Stimulated activated CD4-positive, alpha-beta T cell treated with anti-CD3 and anti-CD28 coated beads, Interleukin-4, amount 100 ng/mL, for 1 hour (primary cell): ENCODE results near the gene BEST2.
"Not testable (repeated sequence)": the region's sequence is repeated elsewhere in the genome, so short reads cannot be mapped to it uniquely, and the experiment has no call there.

Source experiments
- DNase-seq: peaks from one replicate; pipeline ENCODE4 v3.0.0-alpha.2; 2020

BEST2 gene

DNA sequence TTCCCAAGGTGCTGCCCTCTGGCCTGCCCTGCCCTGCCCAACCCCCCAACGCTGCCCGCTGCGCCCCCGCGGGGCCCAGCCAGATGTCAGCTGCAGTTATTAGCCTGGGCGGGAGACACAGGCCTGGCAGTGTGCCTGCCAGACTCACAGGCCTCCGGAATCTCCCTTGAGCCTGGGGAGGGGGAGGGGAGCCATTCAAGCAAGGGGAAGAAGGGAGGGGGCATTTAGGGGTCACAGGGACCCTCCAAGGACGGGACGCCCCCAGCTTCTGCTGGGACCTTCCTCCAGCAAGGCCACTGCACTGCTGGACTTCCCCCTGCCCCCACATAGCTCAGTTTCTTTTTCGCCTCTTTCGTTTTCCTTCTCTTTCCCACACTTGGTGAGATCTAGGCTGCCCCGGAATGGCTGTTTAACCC, 37.1 kb downstream of the BEST2 start:
- DNase-seq = peak; percentile 52

- no peak for DNase-seq
Measured at GRCh38 chr19:12789098-12789903, 37.7 kb downstream of the BEST2 start.

- DNase-seq = peak; percentile 84
Measured at GRCh38 chr19:12789904-12790619, 38.5 kb downstream of the BEST2 start.

GRCh38 chr19:12790628-12791344, 39.2 kb downstream of the BEST2 start:
- no peak for DNase-seq

DNA sequence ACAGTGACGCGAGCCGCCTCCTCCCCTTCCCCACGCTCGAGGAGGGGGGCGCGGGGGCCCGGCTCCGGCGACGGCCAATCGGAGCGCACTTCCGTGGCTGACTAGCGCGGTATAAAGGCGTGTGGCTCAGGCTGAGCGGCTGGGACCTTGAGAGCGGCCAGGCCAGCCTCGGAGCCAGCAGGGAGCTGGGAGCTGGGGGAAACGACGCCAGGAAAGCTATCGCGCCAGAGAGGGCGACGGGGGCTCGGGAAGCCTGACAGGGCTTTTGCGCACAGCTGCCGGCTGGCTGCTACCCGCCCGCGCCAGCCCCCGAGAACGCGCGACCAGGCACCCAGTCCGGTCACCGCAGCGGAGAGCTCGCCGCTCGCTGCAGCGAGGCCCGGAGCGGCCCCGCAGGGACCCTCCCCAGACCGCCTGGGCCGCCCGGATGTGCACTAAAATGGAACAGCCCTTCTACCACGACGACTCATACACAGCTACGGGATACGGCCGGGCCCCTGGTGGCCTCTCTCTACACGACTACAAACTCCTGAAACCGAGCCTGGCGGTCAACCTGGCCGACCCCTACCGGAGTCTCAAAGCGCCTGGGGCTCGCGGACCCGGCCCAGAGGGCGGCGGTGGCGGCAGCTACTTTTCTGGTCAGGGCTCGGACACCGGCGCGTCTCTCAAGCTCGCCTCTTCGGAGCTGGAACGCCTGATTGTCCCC, 39.9 kb downstream of the BEST2 start, which contains the start of gene JUNB:
TSS of gene JUNB (plus strand) at position 142 of the 706 bp plus-strand sequence. CDS start at position 428, 286 bp downstream.
- peak; percentile 96 for DNase-seq

DNA sequence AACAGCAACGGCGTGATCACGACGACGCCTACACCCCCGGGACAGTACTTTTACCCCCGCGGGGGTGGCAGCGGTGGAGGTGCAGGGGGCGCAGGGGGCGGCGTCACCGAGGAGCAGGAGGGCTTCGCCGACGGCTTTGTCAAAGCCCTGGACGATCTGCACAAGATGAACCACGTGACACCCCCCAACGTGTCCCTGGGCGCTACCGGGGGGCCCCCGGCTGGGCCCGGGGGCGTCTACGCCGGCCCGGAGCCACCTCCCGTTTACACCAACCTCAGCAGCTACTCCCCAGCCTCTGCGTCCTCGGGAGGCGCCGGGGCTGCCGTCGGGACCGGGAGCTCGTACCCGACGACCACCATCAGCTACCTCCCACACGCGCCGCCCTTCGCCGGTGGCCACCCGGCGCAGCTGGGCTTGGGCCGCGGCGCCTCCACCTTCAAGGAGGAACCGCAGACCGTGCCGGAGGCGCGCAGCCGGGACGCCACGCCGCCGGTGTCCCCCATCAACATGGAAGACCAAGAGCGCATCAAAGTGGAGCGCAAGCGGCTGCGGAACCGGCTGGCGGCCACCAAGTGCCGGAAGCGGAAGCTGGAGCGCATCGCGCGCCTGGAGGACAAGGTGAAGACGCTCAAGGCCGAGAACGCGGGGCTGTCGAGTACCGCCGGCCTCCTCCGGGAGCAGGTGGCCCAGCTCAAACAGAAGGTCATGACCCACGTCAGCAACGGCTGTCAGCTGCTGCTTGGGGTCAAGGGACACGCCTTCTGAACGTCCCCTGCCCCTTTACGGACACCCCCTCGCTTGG, 40.7 kb downstream of the BEST2 start:
- peak; percentile 74 for DNase-seq

- DNase-seq = no peak
Measured at GRCh38 chr19:12792853-12793289, 41.3 kb downstream of the BEST2 start.

DNA sequence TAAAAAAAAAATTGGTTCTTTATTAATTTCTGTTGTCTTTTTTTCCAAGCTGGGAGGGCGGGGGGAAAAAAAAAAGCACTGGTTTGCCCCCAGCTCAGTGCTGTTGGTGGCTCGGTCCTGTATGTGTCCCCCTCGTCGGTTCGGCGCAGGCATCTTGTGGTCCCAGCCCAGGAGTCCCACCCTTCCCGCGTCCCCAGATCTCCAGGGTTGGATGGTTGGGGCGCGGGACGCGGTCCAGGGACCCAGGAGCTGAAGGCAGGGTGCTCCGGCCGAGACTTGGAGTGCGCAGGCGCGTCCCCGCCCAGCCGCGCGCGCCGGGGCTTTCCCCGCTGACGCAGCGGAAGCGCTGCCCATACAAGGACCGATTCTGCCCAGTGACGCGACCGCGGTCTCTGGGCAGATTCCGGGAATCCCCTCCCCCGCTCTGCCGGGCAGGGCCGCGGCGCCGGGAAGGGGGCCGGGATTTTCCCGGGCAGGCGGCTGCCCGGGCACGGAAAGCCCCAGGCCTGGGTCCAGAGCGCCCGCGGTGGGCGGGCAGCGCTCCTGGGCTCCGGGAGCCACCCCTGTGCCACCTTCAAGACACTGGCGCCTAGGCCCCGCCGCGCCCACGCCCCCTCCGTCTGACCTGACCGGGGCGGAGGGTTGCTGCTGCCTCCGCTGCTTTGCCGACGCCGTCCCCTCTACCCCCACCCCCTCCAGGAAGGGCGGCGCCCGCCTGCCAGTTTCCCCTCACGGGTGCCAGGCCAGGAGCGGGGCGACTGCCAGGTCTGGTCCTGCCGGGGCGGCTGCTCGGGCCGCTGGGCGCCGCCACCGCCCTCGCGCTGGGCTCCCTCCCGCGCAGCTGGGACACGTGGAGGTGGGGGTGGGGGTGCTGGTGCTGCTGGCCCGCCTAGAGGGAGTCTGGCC, 42.0 kb downstream of the BEST2 start:
- DNase-seq = peak; percentile 95

DNA sequence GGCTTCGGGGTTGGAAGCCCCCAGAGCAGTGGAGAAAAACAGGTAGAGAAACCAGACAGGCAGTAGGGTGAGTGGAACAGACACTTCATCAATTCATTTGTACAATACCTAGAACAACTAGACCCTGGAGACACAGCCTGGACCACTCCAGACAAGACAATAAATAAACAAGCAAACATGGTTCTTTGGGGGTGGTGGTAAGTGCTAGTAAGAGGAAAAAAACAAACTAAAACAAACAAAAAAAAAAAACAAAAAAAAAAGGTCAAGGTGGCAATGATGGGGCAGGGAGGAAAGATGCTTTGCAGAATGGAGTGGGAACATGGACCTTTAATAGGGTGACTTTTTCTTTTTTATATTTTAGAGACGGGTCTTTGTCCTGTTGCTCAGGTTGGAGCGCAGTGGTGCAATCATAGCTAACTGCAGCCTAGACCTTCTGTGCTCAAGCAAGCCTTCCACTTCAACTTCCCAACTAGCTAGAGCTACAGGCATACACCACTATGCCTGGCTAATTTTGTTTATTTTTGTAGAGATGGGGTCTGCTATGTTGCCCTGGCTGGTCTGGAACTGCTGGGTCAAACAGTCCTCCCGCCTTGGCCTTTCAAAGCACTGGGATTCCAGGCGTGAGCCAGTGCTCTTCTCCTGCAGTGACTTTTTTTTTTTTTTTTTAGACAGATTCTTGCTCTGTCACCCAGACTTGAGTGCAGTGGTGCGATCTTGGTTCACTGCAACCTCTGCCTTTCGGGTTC, 42.8 kb downstream of the BEST2 start:
- DNase-seq = no peak

- DNase-seq = no peak
Measured at GRCh38 chr19:12794971-12795381, 43.4 kb downstream of the BEST2 start.

- DNase-seq = peak; percentile 71
Measured at GRCh38 chr19:12796146-12797071, 44.8 kb downstream of the BEST2 start.

GRCh38 chr19:12797141-12797587, 45.6 kb downstream of the BEST2 start:
- no peak for DNase-seq

DNA sequence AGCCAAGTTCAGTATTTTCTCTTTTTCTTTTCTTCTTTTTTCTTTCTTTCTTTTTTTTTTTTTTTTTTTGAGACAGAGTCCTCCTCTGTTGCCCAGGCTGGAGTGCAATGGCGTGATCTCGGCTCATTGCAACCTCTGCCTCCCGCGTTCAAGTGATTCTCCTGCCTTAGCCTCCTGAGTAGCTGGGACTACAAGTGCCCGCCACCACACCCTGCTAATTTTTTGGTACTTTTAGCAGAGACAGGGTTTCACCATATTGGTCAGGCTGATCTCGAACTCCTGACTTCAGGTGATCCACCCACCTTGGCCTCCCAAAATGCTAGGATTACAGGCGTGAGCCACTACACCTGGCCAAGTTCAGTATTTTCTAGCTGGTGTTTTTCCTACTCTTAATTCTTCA, 46.0 kb downstream of the BEST2 start:
- not testable (repeated sequence) for DNase-seq

DNA sequence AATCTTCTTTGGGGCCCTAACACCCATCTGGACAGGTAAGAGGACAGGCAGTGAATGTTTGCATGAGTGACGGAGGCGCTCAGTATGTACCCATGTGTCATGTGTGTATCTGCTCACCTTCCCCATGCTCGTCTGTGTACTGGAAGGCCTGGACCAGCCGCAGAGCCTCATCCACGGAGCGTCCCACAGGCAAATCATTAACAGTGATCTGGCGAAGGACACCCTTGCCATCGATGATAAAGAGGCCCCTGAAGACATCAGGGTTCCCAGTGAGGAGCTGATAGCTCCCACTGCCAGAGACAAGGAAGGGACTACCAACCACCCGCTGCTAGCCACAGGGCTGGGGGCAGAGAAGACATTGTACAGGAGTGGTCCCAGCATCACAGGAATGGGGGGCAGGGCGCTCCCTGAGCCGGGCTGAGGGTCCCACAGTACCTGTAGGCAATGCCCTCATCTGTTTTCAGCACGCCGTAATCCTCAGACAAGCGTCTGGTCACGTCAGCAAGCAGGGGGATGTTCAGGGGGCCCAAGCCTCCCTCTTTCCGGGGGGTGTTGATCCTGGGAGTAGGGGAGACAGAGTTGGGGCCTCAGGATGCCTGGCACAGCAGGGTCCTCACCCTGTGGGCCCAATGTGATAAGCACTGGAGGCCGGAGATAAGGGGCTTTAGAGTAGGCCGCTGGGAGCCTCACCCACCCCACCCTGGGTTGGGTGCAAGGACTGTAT, 48.3 kb downstream of the BEST2 start:
- DNase-seq = no peak

- DNase-seq = no peak
Measured at GRCh38 chr19:12800466-12800770, 48.8 kb downstream of the BEST2 start.

DNA sequence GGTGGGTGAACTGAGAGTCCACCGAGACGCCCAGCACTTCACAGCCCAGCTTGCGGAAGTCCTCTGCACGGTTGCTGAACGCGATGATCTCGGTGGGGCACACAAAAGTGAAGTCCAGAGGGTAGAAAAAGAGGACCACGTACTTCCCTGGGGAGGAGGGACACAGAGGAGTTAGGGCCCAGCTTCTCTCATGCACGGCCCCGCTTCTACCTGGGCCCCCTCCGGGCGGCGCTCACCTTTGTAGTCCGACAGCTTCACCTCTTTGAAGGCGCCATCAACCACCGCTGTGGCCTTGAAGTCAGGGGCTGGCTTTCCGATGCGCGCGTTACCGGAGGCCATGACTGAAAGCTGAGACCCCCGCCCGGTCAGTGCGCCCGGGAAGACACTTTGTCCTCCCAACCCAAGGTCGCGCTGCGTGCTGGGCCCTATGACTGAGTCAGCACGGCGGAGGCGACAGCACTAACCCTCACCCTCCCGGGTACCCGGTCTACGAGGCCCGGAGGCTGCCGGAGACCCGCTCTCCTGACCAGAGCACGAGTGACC, 49.4 kb downstream of the BEST2 start:
- no peak for DNase-seq

DNA sequence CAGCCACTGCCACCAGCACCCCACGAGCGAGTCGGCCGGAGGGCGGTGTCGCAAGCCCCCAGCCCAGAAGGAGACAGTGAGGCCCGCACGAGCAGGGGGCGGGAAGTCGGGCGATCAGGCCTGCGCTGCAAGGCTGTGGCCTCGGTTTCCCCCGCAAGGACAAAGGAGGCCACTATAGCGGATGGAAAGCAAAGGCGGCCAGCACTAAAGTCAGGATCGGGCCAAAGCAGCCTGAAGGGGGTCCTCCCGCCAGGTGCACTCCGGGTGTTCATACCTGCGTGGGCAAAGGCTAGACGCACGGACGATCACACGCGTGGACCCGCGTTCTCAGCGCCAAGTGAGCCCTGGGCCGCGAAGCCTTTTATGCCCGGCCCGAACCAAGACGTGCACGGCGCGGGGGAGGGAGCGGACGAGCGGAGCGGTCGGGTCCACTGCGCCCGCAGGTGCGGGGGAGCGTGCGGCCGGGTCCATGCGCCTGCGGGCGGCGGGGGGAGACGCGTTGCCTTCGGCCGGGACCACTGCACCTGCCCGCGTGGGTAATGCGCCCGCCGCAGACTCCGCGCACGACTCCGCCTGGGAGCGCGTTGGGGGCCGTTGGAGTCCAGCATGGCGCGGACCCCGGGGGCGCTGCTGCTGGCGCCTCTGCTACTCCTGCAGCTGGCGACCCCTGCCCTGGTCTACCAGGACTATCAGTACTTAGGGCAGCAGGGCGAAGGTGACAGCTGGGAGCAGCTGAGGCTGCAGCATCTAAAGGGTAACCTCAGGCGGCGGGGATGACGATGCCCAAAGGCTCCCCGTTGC, 50.1 kb downstream of the BEST2 start, which contains the start of the genes PRDX2 and THSD8:
TSS of gene PRDX2 (minus strand) at position 335 of the 801 bp plus-strand sequence. CDS start 539 bp downstream, outside the sequence.
TSS of gene THSD8 (plus strand) at position 604 of the 801 bp plus-strand sequence. CDS start at position 607, 3 bp downstream.
- peak; percentile 78 for DNase-seq
